MM.1S (cell line): ENCODE data around the gene ANKRD6.

Experiments used
- DNase-seq: peaks from one replicate; pipeline ENCODE4 v3.0.0-alpha.2; 2015
- H2AFZ ChIP-seq: fragments of 300-600 bp; sonication (generic); 2 replicates; pipeline ENCODE4 v1.6.0; 2016; ENCODE audit warnings: antibody characterized with exemption, low read length
- H3F3A ChIP-seq: fragments of 300-600 bp; sonication (generic); 2 replicates; pipeline ENCODE4 v1.6.1; 2016; ENCODE audit warnings: mild to moderate bottlenecking, antibody characterized with exemption, low read length, moderate library complexity, mixed read lengths; ENCODE audit not compliant: insufficient read depth
- H3K27ac ChIP-seq: fragments of 300-600 bp; sonication (generic); 2 replicates; pipeline ENCODE4 v1.5.1; 2016; ENCODE audit warnings: mild to moderate bottlenecking, low read length
- H3K27me3 ChIP-seq: fragments of 300-600 bp; sonication (generic); replicated peaks from 2 replicates; pipeline ENCODE4 v1.6.0; 2016; ENCODE audit warnings: low read length; ENCODE audit not compliant: insufficient read depth
- H3K36me3 ChIP-seq: fragments of 300-600 bp; sonication (generic); replicated peaks from 2 replicates; pipeline ENCODE4 v1.6.1; 2016; ENCODE audit warnings: mild to moderate bottlenecking, low read length, mixed read lengths; ENCODE audit not compliant: insufficient read depth
- H3K4me1 ChIP-seq: fragments of 300-600 bp; sonication (generic); 2 replicates; pipeline ENCODE4 v1.6.1; 2016; ENCODE audit warnings: low read length, mixed read lengths
- H3K4me2 ChIP-seq: fragments of 300-600 bp; sonication (generic); 2 replicates; pipeline ENCODE4 v1.6.0; 2016; ENCODE audit warnings: low read depth, low read length
- H3K4me3 ChIP-seq: fragments of 300-600 bp; sonication (generic); 2 replicates; pipeline ENCODE4 v1.5.1; 2016; ENCODE audit warnings: low read length, mixed read lengths
- H3K79me2 ChIP-seq: fragments of 300-600 bp; sonication (generic); 2 replicates; pipeline ENCODE4 v1.6.1; 2016; ENCODE audit warnings: mixed run types, low read length, mixed read lengths
- H3K9ac ChIP-seq: fragments of 300-600 bp; sonication (generic); 2 replicates; pipeline ENCODE4 v1.6.1; 2016; ENCODE audit warnings: low read length, mixed read lengths
- H3K9me2 ChIP-seq: fragments of 300-600 bp; sonication (generic); replicated peaks from 2 replicates; pipeline ENCODE4 v1.6.1; 2016; ENCODE audit warnings: mild to moderate bottlenecking, low read length, mixed read lengths; ENCODE audit not compliant: insufficient read depth
- H3K9me3 ChIP-seq: fragments of 300-600 bp; sonication (generic); replicated peaks from 2 replicates; pipeline ENCODE4 v1.6.1; 2016; ENCODE audit warnings: mild to moderate bottlenecking, low read length, mixed read lengths; ENCODE audit not compliant: insufficient read depth
- H4K20me1 ChIP-seq: fragments of 300-600 bp; sonication (generic); 2 replicates; pipeline ENCODE4 v1.6.1; 2016; ENCODE audit warnings: mild to moderate bottlenecking, low read length, moderate library complexity, mixed read lengths; ENCODE audit not compliant: insufficient read depth
- EZH2 ChIP-seq: fragments of 300-600 bp; sonication (generic); optimal IDR thresholded peaks from 2 replicates; pipeline ENCODE3; 2017; ENCODE audit warnings: low read depth, mild to moderate bottlenecking, antibody characterized with exemption, low read length, mixed read lengths
- EZH2phosphoT487 ChIP-seq: fragments of 300-600 bp; sonication (generic); IDR thresholded peaks from 2 replicates; pipeline ENCODE4 v1.6.1; 2018; ENCODE audit warnings: antibody characterized with exemption, low read length
- TF ChIP-seq, protein P1 (sequence below): fragments of 300-600 bp; sonication (generic); IDR thresholded peaks from 2 replicates; pipeline ENCODE4 v1.5.1; 2016; ENCODE audit warnings: antibody characterized with exemption, low read length, mixed read lengths

Gene ANKRD6

DNA sequence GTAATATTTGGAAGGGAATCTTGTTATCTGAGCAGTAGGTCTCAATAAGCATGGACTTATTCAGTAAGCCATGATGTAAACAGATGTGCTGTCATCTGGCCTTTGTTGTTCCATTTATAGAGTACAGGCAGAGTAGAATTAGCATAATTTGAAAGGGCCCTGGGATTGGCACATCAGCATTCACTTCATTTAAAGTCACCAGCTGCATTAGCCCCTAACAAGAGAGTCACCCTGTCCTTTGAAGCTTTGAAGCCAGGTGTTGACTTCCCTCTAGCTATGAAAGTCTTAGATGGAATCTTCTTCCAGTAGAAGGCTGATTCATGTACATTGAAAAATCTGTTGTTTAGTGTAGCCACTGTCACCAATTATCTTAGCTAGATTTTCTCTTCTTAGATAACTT is 95.9 kb downstream of the ANKRD6 start:
- H2AFZ ChIP-seq, result no peak overlapping the region
- H3K9me3 ChIP-seq, result no peaks in the 10 kb centered on the region
- H3K36me3 ChIP-seq, result no peaks in the 10 kb centered on the region
- no peak for DNase-seq
- no peak for TF ChIP-seq EZH2phosphoT487
- TF ChIP-seq, protein P1, sequence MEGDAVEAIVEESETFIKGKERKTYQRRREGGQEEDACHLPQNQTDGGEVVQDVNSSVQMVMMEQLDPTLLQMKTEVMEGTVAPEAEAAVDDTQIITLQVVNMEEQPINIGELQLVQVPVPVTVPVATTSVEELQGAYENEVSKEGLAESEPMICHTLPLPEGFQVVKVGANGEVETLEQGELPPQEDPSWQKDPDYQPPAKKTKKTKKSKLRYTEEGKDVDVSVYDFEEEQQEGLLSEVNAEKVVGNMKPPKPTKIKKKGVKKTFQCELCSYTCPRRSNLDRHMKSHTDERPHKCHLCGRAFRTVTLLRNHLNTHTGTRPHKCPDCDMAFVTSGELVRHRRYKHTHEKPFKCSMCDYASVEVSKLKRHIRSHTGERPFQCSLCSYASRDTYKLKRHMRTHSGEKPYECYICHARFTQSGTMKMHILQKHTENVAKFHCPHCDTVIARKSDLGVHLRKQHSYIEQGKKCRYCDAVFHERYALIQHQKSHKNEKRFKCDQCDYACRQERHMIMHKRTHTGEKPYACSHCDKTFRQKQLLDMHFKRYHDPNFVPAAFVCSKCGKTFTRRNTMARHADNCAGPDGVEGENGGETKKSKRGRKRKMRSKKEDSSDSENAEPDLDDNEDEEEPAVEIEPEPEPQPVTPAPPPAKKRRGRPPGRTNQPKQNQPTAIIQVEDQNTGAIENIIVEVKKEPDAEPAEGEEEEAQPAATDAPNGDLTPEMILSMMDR, result no peak
- TF ChIP-seq EZH2, result no peak
- no peaks in the 10 kb centered on the region for H3F3A ChIP-seq
- H3K79me2 ChIP-seq, result no peaks in the 10 kb centered on the region
- no peak overlapping the region for H3K9ac ChIP-seq
- H3K9me2 ChIP-seq, result no peaks in the 10 kb centered on the region
- H3K4me2 ChIP-seq, result no peak overlapping the region
- H4K20me1 ChIP-seq, result no peaks in the 10 kb centered on the region
- no peak overlapping the region for H3K4me3 ChIP-seq
- H3K4me1 ChIP-seq, result no peaks in the 10 kb centered on the region
- no peak overlapping the region for H3K27ac ChIP-seq
- no peaks in the 10 kb centered on the region for H3K27me3 ChIP-seq

DNA sequence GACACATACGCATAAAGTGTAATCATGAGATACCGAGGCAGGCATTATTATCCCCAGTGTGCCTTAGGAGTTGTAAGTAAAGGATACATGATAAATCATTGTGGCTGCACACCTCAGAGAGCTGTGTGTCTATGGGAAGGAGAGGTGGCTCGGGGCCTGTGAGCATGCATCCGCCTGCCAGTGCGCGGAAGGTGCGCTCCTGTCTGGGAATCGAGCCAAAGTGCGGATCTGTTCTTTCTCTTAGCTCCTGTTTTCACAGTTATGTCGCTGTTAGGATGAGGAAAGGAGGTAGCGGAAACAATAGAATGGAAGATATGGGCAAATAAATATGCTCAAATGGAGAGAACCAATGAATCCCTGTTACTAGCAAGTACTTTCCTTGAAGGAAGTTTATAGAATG is 98.0 kb downstream of the ANKRD6 start:
- no peak for DNase-seq
- Histone ChIP-seq H4K20me1 (no peaks in the 10 kb centered on the region), H3K9me3 (no peaks in the 10 kb centered on the region), H3K4me2 (no peak overlapping the region), H3K9me2 (no peaks in the 10 kb centered on the region), H3K36me3 (no peaks in the 10 kb centered on the region), H3F3A (no peaks in the 10 kb centered on the region), H3K27me3 (no peaks in the 10 kb centered on the region), H3K9ac (no peak overlapping the region), H3K4me3 (no peak overlapping the region), H2AFZ (no peak overlapping the region), H3K27ac (no peak overlapping the region), H3K79me2 (no peaks in the 10 kb centered on the region), H3K4me1 (no peaks in the 10 kb centered on the region)
- TF ChIP-seq, protein P1, result no peak
- TF ChIP-seq EZH2phosphoT487, result no peak
- TF ChIP-seq EZH2, result no peak

GRCh38 chr6:89536231-89536630 is 103.3 kb downstream of the ANKRD6 start:
- no peaks in the 10 kb centered on the region for H3K9me2 ChIP-seq
- H3K79me2 ChIP-seq, result no peaks in the 10 kb centered on the region
- H2AFZ ChIP-seq, result no peak overlapping the region
- H3K9me3 ChIP-seq, result no peaks in the 10 kb centered on the region
- no peaks in the 10 kb centered on the region for H4K20me1 ChIP-seq
- H3K4me1 ChIP-seq, result no peaks in the 10 kb centered on the region
- no peak for TF ChIP-seq EZH2
- TF ChIP-seq, protein P1, result no peak
- no peak for TF ChIP-seq EZH2phosphoT487
- H3K4me2 ChIP-seq, result no peak overlapping the region
- H3K27me3 ChIP-seq, result no peaks in the 10 kb centered on the region
- H3K36me3 ChIP-seq, result no peaks in the 10 kb centered on the region
- no peaks in the 10 kb centered on the region for H3F3A ChIP-seq
- no peak overlapping the region for H3K9ac ChIP-seq
- no peak overlapping the region for H3K4me3 ChIP-seq
- H3K27ac ChIP-seq, result no peak overlapping the region
- no peak for DNase-seq
